ENCODE results near the gene RUNX1. TPM values are rescaled to one million over a fixed set of nuclear protein-coding genes. Genes with fewer than 3 reads are reported as not detected.

The RUNX1 gene
- total RNA-seq, 1 donor from 2014 or later: 92.1 TPM

GRCh38 chr21:34987501-34988072 lies 61.5 kb downstream of the RUNX1 start:
- no peak for ATAC-seq (ENCODE audit: low read depth)
- H3K4me3 Mint-ChIP-seq: peak overlapping the region; percentile 69
- peak overlapping the region; percentile 78 for H3K27ac Mint-ChIP-seq
- no peaks in the 10 kb centered on the region for H3K27me3 Mint-ChIP-seq
- intact Hi-C loops (cut with micrococcal nuclease): loop anchor here (1.0 to 5.0 kb wide), 6 partner anchors 13 to 240 kb away; partner anchors contain the start of gene RUNX1
- DNase-seq: no peak
- peaks cover 23% of the 10 kb centered on the region for H3K36me3 Mint-ChIP-seq (ENCODE audit: low read depth)
- no peaks in the 10 kb centered on the region for H3K9me3 Mint-ChIP-seq
- no peak for TF ChIP-seq CTCF (IDR thresholded peaks at IDR 0.05)
- H3K4me1 Mint-ChIP-seq: peaks cover 72% of the 10 kb centered on the region
- ChIA-PET CTCF (no interaction called here), POLR2A (interaction anchor here (1.0 to 2.4 kb wide), 6 partner anchors 14 to 123 kb away, joined by 3 to 7 read pairs (median 4); no protein-coding TSS in a partner anchor)

GRCh38 chr21:34986561-34987500 lies 62.3 kb downstream of the RUNX1 start:
- H3K27me3 Mint-ChIP-seq: no peaks in the 10 kb centered on the region
- peak; percentile 36 for DNase-seq
- TF ChIP-seq CTCF (IDR thresholded peaks at IDR 0.05): no peak
- H3K36me3 Mint-ChIP-seq (ENCODE audit: low read depth): peaks cover 28% of the 10 kb centered on the region
- peaks cover 78% of the 10 kb centered on the region for H3K4me1 Mint-ChIP-seq
- CTCF ChIA-PET: no interaction called here
- H3K27ac Mint-ChIP-seq: peak overlapping the region; percentile 78
- POLR2A ChIA-PET: interaction anchor here (1.0 to 2.4 kb wide), 6 partner anchors 13 to 122 kb away, joined by 3 to 7 read pairs (median 4); no protein-coding TSS in a partner anchor
- intact Hi-C loops (cut with micrococcal nuclease): loop anchor here (1.0 to 5.0 kb wide), 6 partner anchors 13 to 240 kb away; partner anchors contain the start of gene RUNX1
- H3K4me3 Mint-ChIP-seq: peak overlapping the region; percentile 69
- no peaks in the 10 kb centered on the region for H3K9me3 Mint-ChIP-seq
- ATAC-seq (ENCODE audit: low read depth): peak; percentile 74

GRCh38 chr21:34984356-34985058 lies 64.6 kb downstream of the RUNX1 start:
- Mint-ChIP-seq H3K9me3 (no peaks in the 10 kb centered on the region), H3K4me1 (peaks cover 73% of the 10 kb centered on the region), H3K36me3 (ENCODE audit: low read depth) (peaks cover 32% of the 10 kb centered on the region), H3K4me3 (peak overlapping the region; percentile 61), H3K27ac (peak overlapping the region; percentile 89), H3K27me3 (no peaks in the 10 kb centered on the region)
- CTCF ChIA-PET: interaction anchor here (0.8 to 2.1 kb wide), 4 partner anchors 38 to 183 kb away, joined by 3 to 7 read pairs (median 4); no protein-coding TSS in a partner anchor
- DNase-seq (no peak), ATAC-seq (ENCODE audit: low read depth) (no peak)
- intact Hi-C loops (cut with micrococcal nuclease): loop anchor here (5.0 kb wide), 1 partner anchor 243 kb away; no protein-coding TSS in a partner anchor
- POLR2A ChIA-PET: interaction anchor here (0.6 to 2.3 kb wide), 8 partner anchors 11 to 119 kb away, joined by 3 to 20 read pairs (median 8); no protein-coding TSS in a partner anchor
- TF ChIP-seq CTCF (IDR thresholded peaks at IDR 0.05): no peak

GRCh38 chr21:34983680-34984086 lies 65.4 kb downstream of the RUNX1 start:
- Mint-ChIP-seq H3K4me3 (peak overlapping the region; percentile 61), H3K9me3 (no peaks in the 10 kb centered on the region), H3K36me3 (ENCODE audit: low read depth) (peaks cover 35% of the 10 kb centered on the region), H3K27me3 (no peaks in the 10 kb centered on the region), H3K4me1 (peaks cover 64% of the 10 kb centered on the region), H3K27ac (peak overlapping the region; percentile 89)
- TF ChIP-seq CTCF (IDR thresholded peaks at IDR 0.05): no peak
- DNase-seq (no peak), ATAC-seq (ENCODE audit: low read depth) (peak; percentile 56)
- intact Hi-C loops (cut with micrococcal nuclease): loop anchor here (1.0 to 2.0 kb wide), 3 partner anchors 9 to 95 kb away; no protein-coding TSS in a partner anchor
- ChIA-PET CTCF (interaction anchor here (0.8 to 2.1 kb wide), 5 partner anchors 37 to 182 kb away, joined by 3 to 7 read pairs (median 5); no protein-coding TSS in a partner anchor), POLR2A (interaction anchor here (0.6 to 2.3 kb wide), 11 partner anchors 10 to 119 kb away, joined by 3 to 20 read pairs (median 6); no protein-coding TSS in a partner anchor)

Data from activated B cell treated with CpG ODN at 0.5 μM for 24 hours (primary cell).